ENCODE data around the gene JMJD1C.

Gene JMJD1C

DNA sequence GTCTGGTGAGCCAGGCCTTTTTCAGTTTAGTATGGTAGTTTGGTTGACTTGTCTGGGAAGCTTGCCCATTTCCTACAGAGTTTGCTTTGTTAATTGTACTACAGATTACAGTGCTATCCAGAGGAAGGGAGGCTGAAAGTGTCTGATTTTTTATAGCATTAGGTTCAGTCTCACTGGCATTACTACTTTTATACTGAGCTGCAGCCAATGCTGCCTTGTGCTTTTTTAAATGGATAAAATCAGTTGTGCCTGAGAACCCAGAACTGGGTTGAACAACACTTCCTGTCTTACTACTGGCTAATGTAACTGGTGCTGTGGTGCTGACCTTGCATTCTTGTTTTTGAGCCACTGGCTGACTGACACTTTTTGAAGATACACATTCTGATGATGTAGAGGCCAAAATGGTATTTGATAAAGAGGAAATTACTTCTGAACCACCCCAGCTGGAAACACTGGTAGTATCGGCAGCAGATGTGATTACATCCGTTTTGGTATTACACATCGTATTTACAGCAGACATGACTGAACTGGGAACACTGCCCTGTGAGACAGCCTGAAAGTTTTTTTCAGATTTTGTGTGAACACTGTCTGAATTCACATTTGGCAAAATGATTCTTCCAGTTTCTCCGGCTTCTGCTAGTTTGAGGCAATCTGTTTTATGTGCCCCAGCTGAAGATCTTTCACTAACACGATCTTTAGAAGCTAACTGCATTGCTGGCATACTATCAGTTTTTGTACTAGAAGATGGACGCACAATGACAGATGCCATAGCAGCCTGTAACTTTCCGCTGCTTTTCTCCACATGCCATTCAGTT lies 258.6 kb downstream of the JMJD1C start:
- DNase-seq = no peak

DNA sequence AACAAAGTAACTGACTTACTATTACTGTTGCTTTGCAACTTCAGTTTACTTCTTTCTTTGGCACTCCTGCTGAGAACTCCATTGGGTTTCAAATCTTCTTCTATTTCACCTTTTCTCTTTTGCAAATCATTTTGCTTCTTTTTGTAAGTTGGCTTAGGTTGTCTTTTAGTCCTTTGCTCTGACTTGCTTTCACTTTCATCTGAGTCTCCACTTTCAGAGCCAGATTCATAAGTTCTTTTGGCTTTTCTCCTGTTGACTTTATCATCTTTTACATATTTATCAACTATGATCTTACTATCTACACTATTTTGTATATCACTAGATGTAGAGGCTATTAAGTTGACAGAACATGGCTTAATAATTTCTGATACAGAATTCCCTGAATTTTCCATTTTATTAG lies 259.2 kb downstream of the JMJD1C start:
- no peak for DNase-seq

DNA sequence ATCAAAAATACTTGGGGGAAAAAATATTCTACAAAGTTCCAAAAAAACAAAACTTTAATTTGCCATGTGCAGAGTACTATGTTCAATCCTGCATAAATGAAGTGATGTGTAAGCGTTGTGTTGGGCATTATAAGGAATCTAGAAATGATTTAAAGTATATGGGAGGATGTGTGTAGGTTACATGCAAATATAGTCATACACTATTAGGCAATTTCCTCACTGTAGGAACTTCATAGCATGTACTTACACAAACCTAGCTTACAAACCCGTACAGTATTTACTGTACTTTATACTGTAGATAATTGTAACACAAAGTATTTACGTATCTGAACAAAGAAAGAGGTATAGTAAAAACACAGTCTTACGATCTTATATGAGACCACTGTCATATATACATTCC lies 260.4 kb downstream of the JMJD1C start:
- no peak for DNase-seq

DNA sequence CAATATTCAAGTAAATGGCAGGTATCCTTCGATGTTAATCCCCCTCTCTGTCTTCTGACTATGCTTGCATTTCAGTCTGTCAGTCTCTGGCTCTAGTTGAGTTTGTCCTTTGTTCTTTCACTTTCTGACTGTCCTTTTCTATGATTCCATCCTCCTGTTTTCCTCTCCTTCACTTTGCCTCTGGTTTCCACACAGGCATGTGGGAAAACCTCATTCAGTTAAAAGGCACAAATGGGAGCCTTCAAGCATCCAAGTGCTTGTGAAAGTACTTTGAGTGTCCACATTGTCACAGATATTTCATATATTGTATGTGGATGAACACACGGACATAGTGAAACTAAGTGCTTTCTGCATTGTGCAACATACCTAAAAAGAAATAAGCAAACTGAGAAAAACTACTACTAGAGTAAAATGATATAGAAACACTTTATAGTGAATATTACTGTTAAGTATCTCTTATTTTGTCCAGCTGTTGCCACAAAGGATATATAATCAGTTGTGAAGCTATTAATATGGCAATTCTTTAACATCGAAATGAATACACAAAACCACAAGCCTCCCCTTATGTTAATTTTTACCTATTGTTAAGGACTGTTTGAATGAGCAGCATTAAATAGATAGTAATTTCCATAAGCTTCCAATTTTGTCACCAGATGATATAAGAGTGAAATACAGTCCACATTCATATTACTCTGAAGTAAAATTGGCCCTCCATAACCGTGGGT lies 260.9 kb downstream of the JMJD1C start:
- DNase-seq = no peak

DNA sequence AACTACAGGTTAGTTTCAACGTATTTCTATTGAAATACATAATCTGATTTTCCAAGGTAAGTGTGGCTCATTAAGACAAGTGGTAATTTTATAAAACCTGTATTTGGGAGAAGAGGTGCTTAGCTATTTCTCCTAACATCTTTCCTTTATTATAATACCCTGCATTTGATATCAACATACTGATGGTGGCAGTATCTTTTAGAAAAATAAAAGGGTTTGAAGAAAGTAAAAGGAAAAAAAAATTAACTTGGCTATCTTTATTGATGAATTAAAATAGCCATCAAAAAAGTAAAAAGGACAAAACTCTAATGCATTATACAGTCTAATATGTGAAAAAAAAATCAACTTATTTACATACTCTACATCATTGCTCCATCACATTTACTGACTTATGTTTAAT lies 264.7 kb downstream of the JMJD1C start:
- DNase-seq = no peak

DNA sequence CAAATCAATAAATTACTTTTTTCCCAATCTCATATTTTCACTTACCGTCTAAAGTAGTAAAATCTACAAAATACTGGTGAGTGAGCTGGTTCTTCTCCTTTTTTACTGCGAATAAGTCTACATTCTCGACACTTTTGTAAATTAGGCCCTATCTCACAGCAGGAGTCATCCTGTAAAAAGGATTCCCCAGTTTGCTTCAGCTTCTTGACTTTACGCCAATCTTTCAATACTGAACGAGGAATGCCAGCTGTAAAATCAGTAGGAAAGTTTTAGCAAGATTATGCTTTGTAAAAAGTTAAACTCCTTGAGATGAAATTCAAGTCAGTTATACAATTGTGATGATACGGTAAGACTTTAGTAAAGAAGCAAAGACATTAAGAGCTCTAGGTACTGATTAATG lies 265.3 kb downstream of the JMJD1C start:
- DNase-seq = no peak

DNA sequence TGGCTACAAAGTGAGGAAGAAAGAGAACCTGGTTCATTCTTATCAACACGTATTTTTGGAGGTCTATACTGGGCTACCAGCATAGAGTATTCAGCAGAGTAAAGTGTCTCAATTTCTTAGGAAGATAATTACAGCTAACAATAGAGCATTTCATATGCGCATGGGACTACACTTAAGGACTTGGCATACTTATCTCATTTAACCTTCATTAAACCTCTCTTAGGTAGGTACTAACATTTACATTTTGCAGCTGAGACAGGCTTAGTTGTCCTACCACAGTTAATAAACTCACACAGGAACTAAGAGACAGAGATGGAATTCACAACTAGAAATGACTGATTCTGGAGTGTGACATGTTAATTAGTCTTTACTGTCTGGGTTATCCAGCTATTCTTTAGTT lies 266.1 kb downstream of the JMJD1C start:
- no peak for DNase-seq

DNA sequence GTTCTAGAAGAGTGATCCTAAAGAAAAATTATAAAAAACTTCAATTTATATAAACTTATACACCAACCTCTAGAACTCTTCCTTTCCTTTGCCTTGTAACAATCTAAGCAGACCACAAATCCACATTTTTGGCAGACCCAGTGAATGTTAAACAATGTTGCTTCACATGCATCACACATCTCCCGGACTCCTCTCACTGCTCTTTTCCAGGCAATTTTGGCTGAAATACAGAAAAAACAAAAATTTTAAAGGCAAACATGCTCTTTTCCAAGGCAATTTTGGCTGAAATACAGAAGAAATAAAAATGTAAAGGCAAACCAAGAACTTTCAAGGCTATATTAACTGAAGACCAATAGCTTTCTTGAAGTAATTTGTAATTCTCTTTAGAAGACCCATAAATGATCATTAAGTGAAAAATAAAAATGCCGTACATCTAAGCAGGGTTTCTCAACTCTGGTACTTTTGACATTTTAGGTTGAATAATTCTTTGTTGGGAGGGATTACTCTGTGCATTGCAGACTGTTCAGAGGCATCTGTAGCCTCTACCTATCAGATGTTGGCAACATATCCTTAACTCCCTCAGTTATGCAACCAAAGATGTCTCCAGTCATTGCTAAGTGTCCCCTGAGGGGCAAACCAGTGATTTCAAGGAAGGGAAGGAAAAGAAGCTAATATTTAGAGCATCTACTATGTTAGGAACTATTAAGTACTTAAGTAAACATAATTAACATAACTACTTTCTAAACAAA lies 268.3 kb downstream of the JMJD1C start:
- no peak for DNase-seq

DNA sequence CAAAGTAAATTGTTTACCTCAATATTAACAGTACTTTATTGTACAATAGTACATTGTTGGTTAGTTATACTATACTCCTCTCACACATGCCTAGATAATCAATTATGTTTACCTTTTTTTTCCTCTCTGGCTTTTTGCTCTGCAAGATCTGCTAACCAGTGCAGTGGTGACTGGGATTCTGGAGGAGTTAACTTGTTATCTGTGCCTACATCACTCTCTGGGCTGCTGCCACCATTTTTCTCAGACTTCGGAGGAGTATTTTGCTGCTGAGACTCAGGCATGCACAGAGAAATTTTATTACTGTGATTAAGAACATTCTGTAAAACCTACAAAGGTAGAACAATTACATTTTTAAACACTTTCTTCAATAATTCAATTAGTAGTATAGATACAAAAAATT lies 273.0 kb downstream of the JMJD1C start:
- DNase-seq = no peak

DNA sequence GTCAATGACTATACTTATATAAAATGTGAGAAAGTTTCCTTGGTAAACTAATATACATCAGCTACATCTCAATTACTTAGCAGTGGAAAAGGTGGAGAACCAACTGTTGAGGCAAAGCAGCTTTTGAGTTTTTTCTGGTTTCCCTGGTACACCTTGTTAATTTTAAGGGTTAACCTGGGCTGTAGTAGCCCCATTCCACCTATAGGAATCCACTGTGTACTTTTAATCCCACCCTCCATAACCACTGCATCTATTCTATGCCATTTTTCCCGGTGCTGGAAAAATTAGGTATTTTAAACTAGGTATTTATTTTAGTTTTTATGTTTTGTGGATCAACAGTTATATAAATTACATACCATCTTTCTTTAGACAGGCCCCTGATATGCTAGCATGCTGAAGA lies 290.2 kb downstream of the JMJD1C start:
- no peak for DNase-seq

DNA sequence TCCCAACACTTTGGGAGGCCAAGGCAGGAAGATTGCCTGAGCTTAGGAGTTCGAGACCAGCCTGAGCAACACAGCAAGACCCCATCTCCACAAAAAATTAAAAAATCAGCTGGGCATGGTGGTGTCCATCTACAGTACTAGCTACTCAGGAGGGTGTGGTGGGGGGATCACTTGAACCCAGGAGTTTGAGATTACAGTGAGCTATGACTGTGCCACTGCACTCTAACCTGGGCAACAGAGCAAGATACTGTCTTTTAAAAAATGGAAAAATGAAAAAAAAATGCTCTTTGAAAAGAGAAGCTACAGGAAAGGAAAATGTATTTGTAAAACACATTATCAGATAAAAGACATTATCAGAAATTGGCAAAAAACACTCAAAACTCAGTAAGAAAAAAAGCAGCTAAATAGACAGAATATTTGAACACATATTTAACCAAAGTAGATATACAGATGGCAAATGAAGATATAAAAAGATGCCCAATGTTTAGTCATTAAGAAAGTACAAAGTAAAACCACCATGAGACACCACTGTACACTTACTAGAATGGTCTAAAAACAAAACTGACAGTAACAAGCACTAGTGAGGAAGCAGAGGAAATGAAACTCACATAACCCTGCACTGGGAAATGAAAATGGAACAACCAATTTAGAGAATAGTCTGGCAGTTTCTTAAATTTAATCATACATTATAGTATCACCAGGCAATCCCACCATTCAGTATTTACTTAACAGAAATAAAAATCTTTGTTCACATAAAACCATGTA lies 292.1 kb downstream of the JMJD1C start:
- no peak for DNase-seq

DNA sequence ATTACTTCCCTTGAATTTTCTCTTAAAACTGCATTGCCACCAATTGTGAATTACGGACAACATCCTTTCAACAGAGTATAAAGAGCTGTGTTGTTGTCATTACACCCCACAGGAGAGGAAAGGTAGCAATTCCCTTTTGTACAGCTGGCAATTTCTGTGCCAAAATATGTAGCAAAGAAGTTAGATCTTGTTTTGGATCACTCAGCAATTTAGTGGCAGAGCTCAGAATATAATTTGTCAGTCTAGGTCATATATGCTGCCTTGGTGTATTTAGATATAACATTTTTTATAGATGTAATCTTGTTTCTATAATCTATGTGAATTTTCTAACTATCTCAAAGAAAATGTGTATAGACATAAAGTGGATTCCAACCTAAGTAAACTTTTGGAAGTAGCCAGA lies 293.9 kb downstream of the JMJD1C start:
- DNase-seq = no peak

DNA sequence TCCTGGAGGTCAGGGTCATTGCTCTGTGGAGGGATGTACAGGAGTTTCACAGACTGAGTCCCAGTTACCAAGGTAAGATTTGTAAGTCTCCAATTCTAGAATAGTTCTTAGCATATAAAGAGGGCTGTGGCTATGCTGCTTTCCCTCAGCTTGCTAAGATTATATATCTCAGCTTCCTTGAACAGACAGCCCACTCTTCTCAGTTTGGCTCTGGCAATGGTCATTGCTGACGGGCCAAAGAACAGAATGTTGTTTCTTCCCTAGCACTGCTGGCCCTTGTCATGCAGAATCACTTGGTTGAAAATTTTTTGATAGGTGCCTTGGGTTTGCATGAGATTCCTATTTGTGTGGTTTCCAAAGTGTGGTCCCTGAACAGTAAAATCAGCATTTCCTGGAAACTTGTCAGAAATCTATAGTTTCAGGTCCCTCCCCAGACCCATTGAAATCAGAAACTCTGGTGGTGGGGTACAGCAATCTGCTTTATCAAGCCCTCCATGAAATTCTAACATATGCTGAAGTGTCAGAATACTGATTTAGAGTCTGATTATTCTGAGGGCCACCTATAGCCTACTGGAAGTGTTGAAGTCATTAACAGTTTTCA lies 294.4 kb downstream of the JMJD1C start:
- DNase-seq = no peak

DNA sequence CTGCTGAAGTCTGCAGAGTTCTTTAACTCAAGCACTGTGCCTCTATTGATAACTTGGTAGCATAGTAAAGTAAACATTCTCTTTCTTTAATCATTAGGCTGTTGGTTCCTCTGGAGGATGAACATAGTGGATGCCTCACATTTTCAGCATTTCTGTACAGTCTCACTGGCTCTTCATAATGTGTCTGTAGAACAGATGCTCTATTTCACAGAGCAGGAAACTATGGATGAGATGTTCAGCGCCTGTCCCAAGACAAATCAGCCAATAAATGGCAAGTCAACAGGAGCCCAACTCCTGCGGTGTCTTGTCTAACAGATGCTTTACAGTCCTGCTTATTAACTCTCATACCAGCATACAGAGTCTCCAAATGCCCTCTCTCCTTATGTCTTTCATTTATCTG lies 296.2 kb downstream of the JMJD1C start:
- DNase-seq = no peak

DNA sequence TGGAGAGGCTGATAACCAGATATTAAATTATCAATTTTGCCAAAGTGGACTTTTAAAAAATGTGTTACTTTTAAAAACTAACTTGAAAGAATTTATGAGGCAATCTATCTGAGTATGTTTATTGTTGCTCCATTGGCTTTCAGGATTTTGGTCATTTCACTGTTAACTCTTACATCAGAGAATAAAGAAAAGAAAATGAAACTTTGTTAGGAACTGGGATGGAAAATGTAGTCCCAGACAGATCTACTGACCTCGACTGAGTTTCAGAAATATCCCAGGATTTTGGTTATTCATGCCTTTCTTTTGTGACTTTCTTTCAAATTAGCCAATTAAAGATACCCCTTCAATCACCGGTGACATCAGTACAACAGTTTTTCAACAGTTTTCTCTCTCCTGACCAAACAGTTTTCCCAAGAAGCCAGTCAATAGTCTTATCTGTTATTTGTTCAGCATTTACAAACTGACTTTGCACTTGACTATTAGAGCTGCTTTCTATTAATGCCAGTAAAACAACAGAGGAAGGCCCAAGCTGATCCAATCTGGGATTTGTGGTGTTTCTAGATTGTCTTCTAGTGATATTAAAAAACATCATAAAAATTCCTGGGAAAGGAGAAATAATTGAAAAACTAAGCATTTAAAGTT lies 296.8 kb downstream of the JMJD1C start:
- DNase-seq = no peak

DNA sequence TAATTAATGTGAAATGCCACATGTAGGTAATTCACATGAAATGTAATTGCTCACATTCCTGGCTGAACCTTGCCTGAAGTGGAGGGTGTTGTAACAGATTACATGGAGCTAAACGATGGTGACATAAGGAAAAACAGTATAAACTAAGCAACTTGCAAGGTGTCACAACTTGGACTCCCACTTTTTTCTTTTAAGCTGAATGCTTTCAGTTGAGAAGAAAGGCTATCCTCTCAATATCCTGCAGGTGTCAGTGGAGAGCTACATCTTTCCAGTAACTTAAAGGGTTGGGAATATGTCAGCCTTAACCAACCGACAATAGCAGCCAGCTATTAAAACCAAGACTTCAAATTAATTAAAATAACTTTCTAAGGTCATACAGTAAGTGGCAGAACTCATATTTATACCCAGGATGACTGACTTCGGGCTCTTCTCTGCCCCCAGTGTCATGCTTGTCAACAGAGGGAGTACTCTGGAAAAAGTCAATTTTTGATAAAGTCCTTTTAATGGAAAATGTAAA lies 299.0 kb downstream of the JMJD1C start:
- DNase-seq = peak; percentile 55

DNA sequence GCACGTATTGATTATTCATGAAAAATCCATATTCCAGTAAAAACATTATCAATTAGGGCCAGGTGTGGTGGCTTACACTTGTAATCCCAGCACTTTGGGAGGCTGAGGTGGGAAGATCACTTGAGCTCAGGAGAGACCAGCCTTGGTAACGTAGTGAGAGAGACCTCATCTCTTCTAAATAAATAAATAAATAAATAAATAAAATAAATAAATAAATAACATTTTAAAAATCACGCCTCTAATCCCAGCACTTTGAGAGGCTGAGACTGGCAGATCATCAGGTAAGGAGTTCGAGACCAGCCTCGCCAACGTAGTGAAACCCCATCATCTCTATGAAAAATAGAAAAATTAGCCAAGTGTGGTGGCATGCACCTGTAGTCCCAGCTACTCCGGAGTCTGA lies 300.5 kb downstream of the JMJD1C start:
- no peak for DNase-seq

DNA sequence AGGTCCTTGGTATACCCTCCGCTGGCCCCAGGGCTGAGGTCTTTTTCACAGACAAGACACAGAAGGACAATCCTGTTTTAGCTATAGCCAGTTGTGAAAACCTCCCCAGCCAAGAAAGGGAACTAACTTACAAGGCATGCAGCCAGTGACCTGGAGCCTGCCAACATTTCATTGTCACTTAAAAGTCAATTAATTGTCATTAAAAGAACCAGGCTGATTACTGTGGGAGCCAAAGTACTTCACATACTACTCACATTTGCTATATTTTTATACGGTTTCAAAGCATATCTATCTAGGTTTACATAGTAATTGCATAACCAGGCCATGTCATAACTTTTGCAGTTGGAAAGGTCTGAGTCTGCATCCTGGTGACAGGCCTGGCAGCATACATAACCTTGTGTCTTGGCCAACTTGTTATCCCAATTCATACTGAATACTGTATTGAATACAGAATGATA lies 301.6 kb downstream of the JMJD1C start:
- DNase-seq = no peak

DNA sequence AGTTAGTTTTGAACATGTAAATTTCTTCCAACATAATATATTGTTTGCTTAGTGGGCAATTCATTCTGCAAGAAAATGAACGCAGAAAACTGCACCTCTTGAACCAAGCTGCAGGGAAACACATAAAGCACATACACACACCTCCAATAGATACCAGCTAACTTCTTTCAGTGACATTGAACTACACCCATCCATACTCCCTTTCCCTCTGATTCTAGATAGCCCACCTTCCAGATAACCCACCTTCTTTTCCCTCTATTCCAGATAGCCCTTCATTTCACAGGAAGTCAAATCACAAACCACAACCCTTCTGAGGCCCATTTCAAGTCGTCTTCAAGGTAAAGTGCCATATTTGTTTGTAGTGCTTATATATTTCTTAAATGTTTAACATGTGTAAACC lies 304.2 kb downstream of the JMJD1C start:
- DNase-seq = no peak

DNA sequence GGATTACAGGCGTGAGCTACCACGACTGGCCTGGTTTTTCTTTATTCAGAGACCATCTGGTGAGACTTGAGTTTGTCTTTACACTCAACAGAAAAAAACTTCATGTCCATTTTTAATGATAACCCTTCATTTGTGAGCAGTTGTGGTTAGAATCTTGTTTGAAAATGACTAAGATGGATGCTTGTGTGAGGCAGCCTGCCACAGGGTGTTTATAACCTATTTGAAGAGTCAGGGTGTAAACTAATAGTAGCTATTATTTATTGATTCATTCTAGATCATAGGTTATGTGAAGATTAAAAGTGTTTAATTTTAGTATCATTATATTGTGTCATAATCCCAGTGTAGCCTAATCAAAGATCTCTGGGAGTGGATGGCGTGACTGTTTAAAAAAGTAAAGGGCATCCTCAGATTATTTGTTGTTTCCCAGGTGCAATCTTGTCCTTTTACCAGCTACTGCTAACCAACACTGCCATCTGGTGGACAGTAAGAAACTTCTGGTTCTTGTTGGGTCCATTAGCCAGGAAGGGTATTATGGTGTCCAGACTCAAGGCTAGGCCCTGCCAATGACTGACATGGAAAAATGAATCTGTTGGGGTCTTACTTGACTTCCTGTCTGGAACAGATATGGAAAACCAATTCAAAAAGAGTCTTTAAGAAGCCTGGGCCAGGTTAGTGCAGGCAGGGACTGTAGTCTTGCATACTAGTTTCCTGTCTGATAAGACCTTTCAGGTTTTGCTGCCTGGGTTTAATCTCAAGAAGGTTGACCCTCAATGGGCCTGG lies 307.7 kb downstream of the JMJD1C start:
- DNase-seq = peak; percentile 73

DNA sequence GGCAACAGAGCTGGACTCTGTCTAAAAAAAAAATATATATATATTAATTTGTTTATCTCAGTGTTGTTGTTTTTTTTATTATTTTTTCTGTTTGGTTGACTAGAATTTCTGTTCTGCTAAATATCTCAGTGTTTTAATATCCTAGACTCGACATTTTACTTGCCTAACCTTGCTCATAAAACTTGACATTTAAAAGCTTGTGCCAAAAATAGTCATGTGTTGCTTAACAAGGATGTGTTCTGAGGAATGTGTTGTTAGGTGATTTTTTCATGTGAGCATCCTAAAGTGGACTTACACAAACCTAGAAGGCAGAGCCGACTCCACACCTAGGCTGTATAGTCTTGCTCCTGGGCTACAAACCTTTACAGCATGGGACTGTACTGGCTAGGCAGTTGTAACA lies 309.5 kb downstream of the JMJD1C start:
- DNase-seq = no peak

All from NCI-H510A treated with DMSO at 0.1 percent for 48 hours (cell line).